ENCODE measurements around the gene RRP12.
A peak's percentile ranks its signal among the peaks of the same experiment; 100 is the strongest.
"Not testable (repeated sequence)": the region's sequence is repeated elsewhere in the genome, so short reads cannot be mapped to it uniquely, and the experiment has no call there.

Gene RRP12

DNA sequence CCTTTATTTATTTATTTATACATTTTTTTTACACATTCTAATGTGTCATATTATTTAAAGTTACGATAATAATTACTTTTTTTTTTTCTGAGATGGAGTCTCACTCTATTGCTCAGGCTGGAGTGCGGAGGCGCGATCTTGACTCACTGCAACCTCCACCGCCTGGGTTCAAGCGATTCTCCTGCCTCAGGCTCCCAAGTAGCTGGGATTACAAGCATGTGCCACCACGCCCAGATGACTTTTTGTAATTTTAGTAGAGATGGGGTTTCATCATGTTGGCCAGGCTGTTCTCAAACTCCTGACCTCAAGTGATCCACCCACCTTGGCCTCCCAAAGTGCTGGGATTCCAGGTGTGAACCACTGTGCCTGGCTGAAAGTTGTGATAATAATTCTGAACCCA, 5.3 kb upstream of the RRP12 start:
- not testable (repeated sequence) for DNase-seq

DNA sequence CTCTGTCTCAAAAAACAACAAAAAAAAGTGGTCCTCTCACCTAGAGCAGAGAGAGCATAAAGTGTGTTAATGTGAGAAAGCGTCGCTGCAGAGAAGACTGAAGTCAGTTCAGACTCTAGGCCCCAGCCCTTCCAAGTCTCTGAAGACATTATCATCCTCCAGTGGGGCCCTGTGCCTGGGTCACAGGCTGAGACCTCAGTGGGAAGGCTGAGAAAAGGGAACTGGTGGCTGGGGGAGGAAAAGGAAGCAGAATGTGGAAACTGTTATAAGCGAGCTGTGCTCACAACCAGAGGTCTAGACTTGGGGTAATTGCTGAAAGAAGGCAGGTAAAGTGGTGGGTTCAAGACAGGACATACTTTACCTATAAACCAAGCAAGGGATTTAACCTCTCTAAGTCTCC, 4.9 kb upstream of the RRP12 start:
- DNase-seq, result peak; percentile 87 to 88

DNA sequence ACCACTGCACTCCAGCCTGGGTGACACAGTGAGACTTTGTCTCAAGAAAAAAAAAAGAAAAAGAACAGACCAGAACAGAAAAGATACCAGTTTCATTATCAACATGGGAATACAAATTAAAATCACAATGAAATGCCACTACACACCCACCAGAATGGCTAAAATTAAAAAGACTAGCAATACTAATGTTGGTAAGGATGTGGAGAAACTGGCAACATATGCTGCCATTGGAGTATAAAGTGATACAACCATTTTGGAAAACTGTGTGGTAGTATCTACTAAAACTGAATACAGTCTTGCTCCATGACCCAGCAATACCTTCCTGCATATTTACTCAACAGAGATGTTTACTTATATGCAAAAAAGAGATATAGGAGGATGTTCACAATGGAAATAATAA, 2.9 kb upstream of the RRP12 start:
- DNase-seq, result no peak

DNA sequence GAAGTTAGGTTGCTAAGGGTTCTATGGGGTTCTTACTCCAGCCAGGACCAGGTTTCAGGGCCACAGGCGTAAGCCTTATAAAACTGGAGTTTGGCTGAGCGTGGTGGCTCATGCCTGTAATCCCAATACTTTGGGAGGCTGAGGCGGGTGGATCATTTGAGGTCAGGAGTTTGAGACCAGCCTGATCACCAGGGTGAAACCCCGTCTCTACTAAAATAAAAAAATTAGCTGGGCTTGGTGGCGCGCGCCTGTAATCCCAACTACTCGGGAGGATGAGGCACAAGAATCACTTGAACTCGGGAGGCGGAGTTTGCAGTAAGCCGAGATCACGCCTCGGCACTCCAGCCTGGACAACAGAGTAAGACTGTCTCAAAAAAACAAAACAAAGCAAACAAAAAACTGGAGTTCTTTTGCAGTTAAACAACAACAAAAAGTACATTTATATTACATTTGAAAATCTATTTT, 347 bp upstream of the RRP12 start:
- DNase-seq, result no peak

DNA sequence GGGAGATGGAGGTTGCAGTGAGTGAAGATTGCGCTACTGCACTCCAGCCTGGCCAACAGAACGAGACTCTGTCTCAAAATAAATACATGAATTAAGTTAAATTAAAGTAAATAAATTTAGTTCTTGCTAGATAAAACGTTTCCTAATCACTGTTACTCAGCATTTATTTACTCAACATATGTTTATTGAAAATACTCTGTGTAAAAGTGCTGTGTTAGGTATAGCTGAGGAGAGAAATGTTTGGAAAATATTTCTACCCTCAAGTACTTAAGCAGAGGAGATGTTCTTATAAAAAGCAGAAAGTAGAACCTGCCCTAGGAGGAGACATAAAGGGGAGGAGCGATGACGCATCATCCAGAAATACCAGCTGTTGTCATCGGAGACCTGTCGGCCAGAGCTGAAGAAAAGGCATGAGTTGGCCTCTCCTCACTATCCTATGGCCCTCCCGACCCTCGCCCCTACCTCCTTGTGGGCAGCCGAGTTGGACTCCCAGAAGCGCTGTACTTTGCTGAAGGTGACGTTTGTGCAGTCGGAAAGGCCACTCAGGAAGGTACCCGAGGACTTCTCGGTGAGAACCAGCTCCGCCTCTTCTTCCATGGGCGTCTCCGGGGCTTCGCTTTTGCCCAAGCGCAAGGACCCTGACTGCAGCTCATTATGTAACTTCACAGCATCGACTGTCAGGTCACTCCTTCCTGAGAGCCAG, 1.1 kb downstream of the RRP12 start:
- DNase-seq, result peak; percentile 56 to 80

DNA sequence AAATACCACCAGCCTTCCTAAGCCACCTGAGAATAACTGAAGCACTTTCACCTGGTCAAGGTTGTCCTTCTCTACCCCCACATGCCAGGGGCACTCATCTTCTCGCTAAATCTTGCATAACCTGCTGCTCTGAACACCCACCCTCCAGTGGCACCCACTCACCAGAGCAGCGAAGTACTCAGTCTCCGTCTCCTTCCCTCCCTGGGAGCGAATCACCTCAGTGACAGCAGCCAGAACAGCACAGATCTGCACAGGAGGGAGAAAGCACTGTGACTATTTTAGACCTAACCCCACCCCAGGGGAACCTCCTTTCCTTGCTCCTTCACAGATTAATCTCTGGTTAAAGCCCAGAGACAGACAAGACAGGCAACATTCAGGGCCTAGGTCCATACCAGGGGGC, 5.1 kb downstream of the RRP12 start:
- DNase-seq, result no peak

DNA sequence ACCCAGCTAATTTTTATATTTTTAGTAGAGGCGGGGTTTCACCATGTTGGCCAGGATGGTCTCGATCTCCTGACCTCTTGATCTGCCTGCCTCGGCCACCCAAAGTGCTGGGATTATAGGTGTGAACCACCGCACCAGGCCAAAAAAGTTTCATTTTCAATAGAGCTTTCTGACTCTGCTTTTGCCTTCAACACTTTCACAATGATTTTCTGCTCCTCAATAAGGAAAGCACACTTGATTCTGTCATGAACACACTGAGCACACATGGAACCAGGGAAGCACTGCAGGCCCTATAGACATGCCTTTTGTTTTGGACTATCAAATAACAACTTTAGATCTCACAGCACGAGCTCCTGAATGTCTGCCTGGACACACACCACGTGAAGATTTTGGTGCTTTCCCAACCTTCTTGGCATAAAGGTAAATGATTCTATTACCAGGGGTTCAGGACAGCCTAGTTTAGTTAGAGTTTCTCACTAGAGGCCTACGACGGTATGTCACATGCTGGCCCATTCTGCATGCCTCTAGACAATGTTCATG, 8.0 kb downstream of the RRP12 start:
- no peak for DNase-seq

DNA sequence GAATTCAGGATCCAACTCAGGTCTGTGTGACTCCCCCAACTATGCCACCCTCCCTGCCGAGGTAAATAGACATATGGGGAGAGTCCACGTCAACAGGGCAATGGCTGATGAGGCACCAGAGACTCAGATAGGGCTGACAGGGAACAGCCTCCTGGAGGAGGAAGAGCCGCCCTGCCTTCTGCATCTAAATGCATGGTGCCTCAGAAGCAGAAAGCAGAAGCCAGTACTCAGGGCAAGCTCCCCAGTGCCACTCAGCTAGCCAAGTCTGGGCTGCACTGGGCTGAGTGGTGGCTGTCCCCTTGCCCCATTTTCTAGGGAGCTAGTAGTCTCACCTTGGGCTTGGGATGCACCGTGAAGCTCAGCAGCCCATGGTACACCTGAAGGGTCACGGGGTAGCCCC, 11.0 kb downstream of the RRP12 start:
- DNase-seq, result no peak

DNA sequence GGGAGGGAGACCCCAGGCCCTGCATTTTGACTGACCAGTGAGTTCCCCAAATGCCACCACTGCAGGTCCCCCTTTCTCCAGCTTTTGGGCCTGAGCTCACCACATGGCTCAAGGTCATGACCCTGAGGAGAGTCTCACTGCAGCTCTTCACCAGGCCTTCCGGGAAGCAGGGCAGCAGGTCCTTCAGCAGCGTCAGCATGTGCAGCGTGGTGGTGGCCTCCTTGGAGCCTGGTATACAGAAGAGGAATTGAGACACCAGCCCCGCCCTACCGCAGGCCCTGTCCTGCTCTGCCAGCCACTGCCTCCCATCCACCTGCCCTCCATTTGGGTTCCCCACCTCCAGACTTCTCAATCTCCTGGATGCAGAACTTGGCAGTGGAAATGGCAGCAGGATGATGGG, 13.0 kb downstream of the RRP12 start:
- no peak for DNase-seq

DNA sequence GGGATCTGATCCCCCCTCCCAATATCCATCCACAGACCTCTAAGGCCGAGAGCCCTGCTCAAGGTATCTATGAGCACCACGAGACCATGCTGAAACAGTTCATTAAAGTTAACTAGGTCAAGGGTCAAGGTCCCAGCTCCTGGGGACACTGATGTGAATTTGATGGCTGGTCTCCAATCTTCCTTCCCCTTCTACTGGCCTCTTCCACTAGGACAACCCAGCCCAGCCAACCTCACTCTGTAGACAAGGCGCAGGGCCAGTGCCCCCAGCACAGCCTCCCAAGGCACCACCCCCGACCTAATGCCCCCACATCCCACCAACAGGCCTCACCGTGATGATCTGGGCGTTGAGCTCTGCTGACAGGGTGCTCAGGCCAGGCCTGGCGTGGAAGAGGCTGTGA, 15.6 kb downstream of the RRP12 start:
- DNase-seq, result no peak

DNA sequence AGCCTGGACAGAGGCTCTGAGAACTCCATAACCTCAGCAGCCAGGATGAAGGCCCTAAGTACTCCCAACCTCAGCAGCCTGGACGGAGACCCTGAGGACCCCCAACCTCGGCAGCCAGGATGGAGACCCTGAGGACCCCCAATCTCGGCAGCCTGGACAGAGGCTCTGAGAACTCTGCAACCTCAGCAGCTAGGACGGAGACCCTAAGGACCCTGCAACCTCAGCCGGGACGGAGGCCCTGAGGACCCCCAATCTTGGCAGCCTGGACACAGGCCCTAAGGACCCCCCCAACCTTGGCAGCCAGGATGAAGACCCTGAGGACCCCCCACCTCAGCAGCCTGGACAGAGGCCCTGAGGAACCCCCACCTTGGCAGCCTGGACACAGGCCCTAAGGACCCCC, 16.5 kb downstream of the RRP12 start:
- DNase-seq, result no peak

DNA sequence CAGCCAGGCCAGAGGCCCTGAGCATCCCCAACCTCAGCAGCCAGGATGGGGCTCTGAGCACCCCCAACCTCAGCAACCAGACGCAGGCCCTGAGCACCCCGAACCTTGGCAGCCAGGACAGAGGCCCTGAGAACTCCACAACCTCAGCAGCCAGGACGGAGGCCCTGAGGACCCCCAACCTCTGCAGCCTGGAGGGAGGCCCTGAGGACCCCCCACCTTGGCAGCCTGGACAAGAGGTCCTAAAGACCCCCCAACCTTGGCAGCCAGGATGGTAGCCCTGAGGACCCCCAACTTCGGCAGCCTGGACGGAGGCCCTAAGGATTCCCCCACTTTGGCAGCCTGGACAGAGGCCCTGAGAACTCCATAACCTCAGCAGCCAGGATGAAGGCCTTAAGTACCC, 17.0 kb downstream of the RRP12 start:
- no peak for DNase-seq

DNA sequence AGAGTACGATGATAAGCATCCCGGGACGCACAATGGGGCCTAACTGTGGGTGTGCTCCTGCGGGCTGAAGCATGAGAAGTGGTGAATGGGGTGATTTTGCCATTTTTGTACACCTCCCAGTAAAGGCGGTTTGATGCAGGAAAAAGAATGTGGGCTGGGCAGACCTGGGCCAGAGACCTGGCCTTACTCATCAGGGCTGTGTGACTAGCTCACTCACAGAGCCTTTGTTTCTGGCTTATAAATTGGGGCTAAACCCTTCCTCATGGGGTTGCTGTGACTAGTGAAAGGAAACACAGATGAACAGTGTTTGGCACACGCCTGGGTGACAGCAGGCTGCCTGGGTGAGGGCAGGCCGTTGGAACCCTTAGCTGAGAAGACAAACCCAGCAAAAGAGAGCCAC, 18.0 kb downstream of the RRP12 start:
- no peak for DNase-seq

DNA sequence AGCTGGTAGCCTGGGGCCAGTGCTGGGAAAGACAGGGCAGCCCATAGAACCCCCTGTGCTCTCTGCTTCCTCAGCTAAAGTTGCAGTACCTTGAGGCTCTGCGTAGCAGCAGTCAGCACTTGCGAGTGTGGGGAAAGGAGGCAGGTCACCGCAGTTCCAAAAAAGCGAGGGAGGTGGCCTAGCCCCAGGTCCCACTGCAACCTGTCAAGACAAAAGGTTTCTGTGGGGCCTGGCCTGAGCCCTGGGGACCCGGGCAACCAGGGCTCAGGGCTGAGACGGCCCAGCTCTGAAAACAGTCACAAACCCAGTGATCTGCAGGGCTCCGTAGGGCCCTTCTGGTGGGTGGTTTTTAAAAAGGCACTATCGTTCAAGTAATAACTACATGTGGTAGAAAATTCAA, 19.5 kb downstream of the RRP12 start:
- no peak for DNase-seq

DNA sequence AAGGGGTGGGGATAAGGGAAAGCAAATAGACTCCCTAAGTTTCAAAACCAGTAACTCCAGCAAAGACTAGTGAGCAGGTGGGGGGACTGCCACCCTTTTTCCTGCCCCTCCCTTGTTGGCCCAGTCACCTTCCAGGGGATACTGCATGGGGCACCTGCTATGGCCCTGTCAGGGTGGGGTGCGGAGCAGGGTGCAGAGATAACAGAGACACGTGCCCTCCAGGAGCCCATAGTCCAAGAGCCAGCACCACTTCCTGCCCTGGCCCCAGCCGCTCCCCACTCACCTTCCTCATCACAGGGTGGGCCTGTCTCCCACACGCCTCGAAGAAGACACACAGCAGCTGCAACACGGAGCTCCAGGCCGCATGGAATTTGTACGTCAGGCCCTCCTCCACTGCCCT, 20.6 kb downstream of the RRP12 start:
- DNase-seq, result no peak

DNA sequence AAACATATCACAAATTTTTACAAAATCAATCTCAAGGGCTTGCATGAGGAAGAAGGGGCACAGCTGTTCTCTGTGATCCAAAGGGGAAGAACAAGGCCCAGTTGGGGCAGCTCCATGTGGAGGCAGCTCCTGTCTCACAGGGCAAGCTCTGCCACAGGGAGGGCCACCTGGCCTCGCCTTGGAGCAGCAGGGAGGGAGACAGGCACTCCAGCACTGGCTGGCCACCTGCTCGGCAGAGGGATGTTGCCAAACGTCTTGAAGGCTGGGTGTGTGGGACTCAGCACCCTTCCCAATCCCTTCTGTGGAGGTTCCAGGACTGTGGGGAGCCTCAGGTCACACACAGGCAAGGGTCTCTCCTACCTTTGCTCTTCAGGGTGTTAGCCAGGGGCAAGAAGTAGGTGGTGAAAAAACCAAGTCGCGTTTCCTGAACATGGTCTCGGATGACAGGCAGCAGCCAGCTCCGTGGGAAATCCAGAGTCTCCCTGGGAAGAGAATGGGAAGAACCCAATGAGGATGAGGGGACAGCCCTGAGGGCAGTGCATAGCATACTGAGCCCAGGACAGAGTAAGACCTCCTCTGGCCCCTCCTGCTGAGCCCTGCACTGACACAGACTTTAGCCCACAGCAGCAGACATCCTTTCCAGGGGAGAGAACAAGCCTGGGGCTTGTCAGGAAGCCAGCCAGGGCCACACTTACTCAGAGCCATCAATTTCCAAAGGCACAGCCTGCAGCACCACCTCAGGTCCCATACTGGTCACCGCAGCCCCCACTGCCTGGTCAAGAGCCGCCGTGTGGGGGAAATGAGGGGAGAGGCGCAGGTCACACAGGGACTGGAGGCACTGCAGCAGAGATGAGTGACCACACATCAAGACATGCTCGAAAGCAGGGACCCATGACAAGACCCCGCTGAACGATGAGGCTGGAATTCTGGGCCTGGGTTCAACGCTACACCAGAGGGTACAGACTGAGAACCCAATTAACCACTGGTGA, 21.9 kb downstream of the RRP12 start:
- no peak for DNase-seq

DNA sequence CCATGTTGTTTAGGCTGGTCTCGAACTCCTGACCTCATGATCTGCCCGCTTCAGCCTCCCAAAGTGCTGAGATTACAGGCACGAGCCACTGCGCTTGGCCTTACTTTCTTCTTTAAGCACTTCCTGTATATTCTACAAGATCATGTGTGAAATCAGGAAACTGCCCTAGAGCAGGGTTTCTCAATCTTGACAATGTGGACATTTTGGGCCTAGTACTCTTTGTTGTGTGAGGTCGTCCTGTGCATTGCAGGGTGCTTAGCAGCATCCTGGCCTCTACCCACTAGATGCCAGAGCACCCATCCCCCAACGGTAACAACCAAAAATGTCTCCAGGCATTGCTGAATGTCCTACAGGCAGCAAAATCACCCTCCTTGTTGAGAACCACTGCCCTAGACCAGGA, 24.7 kb downstream of the RRP12 start:
- peak; percentile 66 to 71 for DNase-seq

DNA sequence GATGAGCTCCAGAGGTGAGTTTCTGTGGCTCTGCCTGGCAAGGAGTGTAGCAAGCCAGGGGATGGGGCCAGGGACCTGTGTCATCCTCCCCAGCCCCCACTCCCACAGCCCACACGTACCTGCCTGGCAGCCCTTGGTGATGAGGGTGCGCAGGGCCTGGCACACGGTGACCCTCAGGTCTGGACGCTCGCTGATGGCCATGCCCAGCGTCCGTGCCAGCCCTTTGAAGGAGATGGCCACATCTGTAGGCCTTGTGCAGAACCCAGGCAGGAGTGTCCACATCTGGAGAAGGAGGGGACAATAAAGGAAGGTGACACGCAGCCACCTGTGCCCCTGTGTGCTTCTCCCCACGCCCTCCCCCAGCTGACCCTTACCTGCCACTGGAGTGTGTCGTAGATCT, 27.7 kb downstream of the RRP12 start:
- no peak for DNase-seq

DNA sequence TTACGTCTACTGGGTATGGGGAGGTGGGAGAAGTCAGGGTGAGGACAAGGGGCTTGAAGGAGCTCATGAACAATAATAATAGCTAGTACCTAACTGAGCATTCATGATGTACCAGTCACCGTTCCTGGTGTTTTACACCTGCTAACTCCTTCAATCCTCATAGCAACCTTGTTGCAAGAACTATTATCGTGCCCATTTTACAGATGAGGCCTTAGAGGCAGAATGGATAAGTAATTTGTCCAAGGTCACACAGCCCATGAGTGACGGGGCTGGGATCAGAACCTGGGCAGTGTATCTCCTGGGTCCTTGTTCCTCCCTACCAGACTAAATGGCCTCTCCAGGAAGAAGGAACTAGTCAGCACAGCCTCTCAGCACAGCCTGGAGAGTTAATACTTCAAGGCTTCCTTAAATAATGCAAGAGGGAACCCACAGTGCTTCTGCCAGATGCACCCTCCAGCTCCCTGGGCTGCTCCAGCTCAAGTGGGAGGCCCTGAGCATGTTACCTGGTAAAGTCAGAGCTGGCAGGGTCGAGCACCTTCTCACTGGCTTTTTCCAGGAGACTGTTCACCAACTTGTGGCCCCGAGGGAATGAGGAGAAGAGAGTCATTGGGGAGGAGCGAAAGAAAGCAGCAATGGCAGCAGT, 28.8 kb downstream of the RRP12 start:
- no peak for DNase-seq

DNA sequence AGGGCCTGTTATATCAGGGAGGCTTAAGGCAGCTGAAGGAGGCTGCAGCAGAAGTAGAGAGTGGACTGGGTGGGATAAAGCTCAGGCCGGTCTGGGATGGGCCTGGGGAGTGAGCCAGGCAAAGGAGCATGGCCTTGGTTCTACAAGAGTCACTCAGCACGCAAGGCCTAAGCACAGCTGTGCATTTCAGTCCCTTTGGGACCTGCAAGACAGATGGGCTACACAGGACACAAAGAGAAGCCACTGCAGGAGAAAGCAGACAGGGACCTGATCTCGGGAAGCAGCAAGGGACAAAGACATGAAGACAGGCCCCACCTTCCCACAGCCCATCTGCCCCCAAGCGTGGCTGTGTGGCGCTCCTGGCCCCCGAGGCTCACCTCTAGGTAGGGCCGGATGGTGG, 29.4 kb downstream of the RRP12 start:
- DNase-seq, result no peak

DNA sequence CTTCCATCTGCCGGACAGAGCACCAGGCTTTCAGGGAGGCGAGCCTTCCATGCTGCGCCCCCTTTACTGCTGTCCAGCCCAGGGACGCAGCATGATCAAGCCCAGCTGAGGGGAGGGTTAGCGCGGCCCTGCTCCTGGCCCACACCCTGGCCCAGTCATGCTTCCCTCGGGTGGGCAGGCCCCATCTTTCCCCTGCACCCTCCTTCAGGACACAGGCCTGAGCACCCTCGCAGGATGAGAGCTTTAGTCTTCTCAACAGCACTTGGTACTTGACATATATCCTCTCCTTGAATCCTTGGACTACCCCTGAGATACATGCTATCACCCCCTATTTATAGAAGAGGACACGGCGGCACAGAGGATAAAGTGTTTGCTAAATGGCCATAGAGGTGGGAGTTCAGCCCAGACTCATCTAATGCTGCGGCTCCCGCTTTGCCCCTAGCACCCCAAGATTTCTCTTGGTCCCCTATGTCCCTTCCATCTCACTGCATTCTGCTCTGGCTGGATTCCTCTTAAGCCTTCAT, 34.0 kb downstream of the RRP12 start:
- no peak for DNase-seq

DNA sequence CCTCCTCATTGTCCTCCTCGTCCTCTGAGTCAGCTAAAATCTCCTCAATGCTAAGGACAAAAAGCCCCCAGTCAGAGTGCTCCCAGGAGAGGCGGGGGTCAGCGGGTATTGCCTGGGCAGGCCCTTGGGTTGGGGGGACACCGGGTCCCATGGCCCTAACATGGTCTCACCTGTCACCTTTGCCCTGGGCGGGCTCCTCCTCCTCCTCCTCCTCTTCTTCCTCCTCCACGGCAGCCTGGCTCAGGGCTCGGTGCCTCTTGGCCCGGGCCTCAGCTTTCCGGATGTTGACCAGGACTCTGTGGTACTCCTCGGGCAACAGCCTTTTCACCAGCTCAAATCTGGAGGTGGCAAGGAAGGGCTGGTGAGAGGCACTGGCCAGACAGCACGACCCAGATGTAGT, 34.6 kb downstream of the RRP12 start:
- DNase-seq, result no peak

DNA sequence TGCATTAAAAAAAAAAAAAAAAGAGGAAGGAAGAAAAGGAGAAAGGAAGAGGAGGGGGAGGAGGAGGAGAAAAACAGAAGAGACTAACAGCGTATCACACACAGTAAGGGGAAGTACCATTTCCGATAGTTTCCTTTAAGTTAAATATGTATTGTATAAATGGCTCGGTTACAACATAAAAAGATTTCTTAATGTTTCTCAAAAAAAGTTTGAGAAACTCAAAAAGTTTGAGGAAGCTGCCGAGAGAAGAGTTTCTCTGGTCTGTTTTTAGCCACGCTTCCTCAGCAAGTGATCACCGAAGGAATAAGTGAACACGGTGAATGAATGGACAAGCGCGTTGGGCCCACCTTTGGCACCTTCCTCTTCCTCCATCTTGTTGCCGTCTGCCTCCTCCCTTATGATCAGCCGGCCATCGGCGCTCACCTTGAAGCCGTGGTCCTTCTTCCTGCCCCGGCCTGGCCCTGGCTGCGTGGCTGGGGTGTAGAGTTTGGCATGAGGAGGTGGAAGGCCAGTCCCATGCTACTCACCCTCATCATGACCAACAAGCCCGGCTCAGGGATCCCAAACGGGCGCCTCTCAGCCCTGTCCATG, 35.3 kb downstream of the RRP12 start:
- DNase-seq, result peak; percentile 98 to 99

Measured in AML-193 (cell line).